CD14-positive monocyte (primary cell): ENCODE data around the gene BMP7. TPM values are rescaled to one million over a fixed set of nuclear protein-coding genes. Genes with fewer than 3 reads are reported as not detected.

Source experiments
- DNase-seq, 3 donors: peaks; one replicate each; pipeline ENCODE4 v3.0.0-alpha.2; 2011 to 2022
- H2AFZ ChIP-seq: 2 replicates; pipeline ENCODE4 v1.6.0; 2012; ENCODE audit warnings: mild to moderate bottlenecking, low read depth, low read length, inconsistent platforms; ENCODE audit not compliant: insufficient read depth, poor library complexity, severe bottlenecking
- H3K27ac ChIP-seq, 2 donors: 1 replicate in 1 of 2; 2 replicates in 1 of 2; pipeline ENCODE4 v1.5.1; 2012 to 2013; ENCODE audit warnings: low read length in 2 of 2, control low read depth in 1 of 2, inconsistent platforms in 1 of 2, low read depth in 1 of 2, mild to moderate bottlenecking in 1 of 2
- H3K27me3 ChIP-seq, 2 donors: one replicate each; pipeline versions ENCODE4 v1.6.0 to v1.6.1; 2011 to 2013; ENCODE audit warnings: low read length in 2 of 2; ENCODE audit not compliant: control insufficient read depth in 2 of 2, insufficient read depth in 2 of 2
- H3K36me3 ChIP-seq, 2 donors: replicated peaks in 1 of 2; 1 replicate in 1 of 2; 2 replicates in 1 of 2; pipeline versions ENCODE4 v1.5.1 to v1.6.1; 2012 to 2013; ENCODE audit warnings: low read length in 2 of 2, control low read depth in 1 of 2, inconsistent platforms in 1 of 2, mild to moderate bottlenecking in 1 of 2; ENCODE audit not compliant: insufficient read depth in 2 of 2, control insufficient read depth in 1 of 2
- H3K4me1 ChIP-seq, 2 donors: 1 replicate in 1 of 2; 2 replicates in 1 of 2; pipeline versions ENCODE4 v1.5.1 to v1.6.1; 2012 to 2013; ENCODE audit warnings: low read length in 2 of 2, control low read depth in 1 of 2, inconsistent platforms in 1 of 2, mild to moderate bottlenecking in 1 of 2, moderate library complexity in 1 of 2; ENCODE audit not compliant: insufficient read depth in 2 of 2, control insufficient read depth in 1 of 2
- H3K4me2 ChIP-seq: replicated peaks from 2 replicates; pipeline ENCODE3; 2012; ENCODE audit warnings: low read length, moderate library complexity, mild to moderate bottlenecking; ENCODE audit not compliant: poor library complexity, severe bottlenecking; ENCODE audit errors: extremely low read depth
- H3K4me3 ChIP-seq, 3 experiments: fragments of 200-600 bp in 1 of 3; sonication (generic) in 1 of 3; replicated peaks in 1 of 3; 1 replicate in 2 of 3; 2 replicates in 1 of 3; pipeline ENCODE4 v1.5.1; 2011 to 2013; ENCODE audit warnings: low read length in 3 of 3, mild to moderate bottlenecking in 3 of 3, control low read depth in 2 of 3, low read depth in 2 of 3, inconsistent platforms in 1 of 3, moderate library complexity in 1 of 3
- H3K79me2 ChIP-seq: 2 replicates; pipeline ENCODE4 v1.6.0; 2012; ENCODE audit warnings: mild to moderate bottlenecking, control low read depth, inconsistent platforms, low read length, moderate library complexity; ENCODE audit not compliant: insufficient read depth
- H3K9ac ChIP-seq: 2 replicates; pipeline ENCODE4 v1.6.0; 2017; ENCODE audit warnings: low read length, mild to moderate bottlenecking; ENCODE audit not compliant: insufficient read depth, poor library complexity, severe bottlenecking
- H3K9me3 ChIP-seq, 2 donors: replicated peaks in 1 of 2; 1 replicate in 1 of 2; 2 replicates in 1 of 2; pipeline versions ENCODE4 v1.5.1 to v1.6.1; 2012 to 2013; ENCODE audit warnings: low read length in 2 of 2, control low read depth in 1 of 2; ENCODE audit not compliant: control insufficient read depth in 1 of 2, insufficient read depth in 1 of 2
- H4K20me1 ChIP-seq: 2 replicates; pipeline ENCODE4 v1.6.0; 2012; ENCODE audit warnings: mild to moderate bottlenecking, low read length, control low read depth, moderate library complexity; ENCODE audit not compliant: insufficient read depth
- H3K27ac Mint-ChIP-seq, 7 donors: one replicate each; pipeline ENCODE4 v1.8.0; 2020; ENCODE audit warnings: mild to moderate bottlenecking in 7 of 7, mixed read lengths in 7 of 7, moderate library complexity in 6 of 7, inconsistent platforms in 2 of 7
- H3K27me3 Mint-ChIP-seq, 3 donors: one replicate each; pipeline ENCODE4 v1.8.0; 2021 to 2022; ENCODE audit warnings: low read depth in 3 of 3, mild to moderate bottlenecking in 3 of 3, mixed read lengths in 3 of 3, moderate library complexity in 3 of 3, inconsistent platforms in 1 of 3
- H3K36me3 Mint-ChIP-seq, 2 donors: one replicate each; pipeline ENCODE4 v1.8.0; 2020; ENCODE audit warnings: mixed read lengths in 2 of 2, inconsistent platforms in 1 of 2, mild to moderate bottlenecking in 1 of 2
- H3K4me1 Mint-ChIP-seq: one replicate; pipeline ENCODE4 v1.8.0; 2020; ENCODE audit warnings: mild to moderate bottlenecking, mixed read lengths
- H3K4me3 Mint-ChIP-seq, 2 donors: one replicate each; pipeline ENCODE4 v1.8.0; 2020; ENCODE audit warnings: mild to moderate bottlenecking in 2 of 2, mixed read lengths in 2 of 2, moderate library complexity in 1 of 2
- H3K9me3 Mint-ChIP-seq, 7 donors: one replicate each; pipeline ENCODE4 v1.8.0; 2020 to 2022; ENCODE audit warnings: mixed read lengths in 7 of 7, mild to moderate bottlenecking in 6 of 7, moderate library complexity in 6 of 7, inconsistent platforms in 2 of 7
- WGBS: methylation state at CpG from one replicate; pipeline ENCODE4 v1.1.5; 2013; ENCODE audit warnings: missing lambda C conversion rate; ENCODE audit not compliant: insufficient coverage; 5-methylcytosine and 5-hydroxymethylcytosine counted together
- intact Hi-C, 2 donors: fragments of 100-400 bp; cut with micrococcal nuclease; formaldehyde crosslinking; loops; one replicate each; pipeline versions ENCODE4 v1.15.0 to v1.15.1; 2023
- polyA plus RNA-seq, 3 donors: library from polyadenylated mRNA; depleted of rRNA in 1 of 3; unstranded in 2 of 3; stranded (reverse) in 1 of 3; fragments of 300-500 nt in 2 of 3; fragments of >200 nt in 1 of 3; fragmentation: Illumina TruSeq in 2 of 3; gene quantifications; 1 replicate in 2 of 3; 2 replicates in 1 of 3; pipeline ENCODE4 v1.2.3, GENCODE V29; 2012 to 2021
- TF ChIP-seq, protein P1 (sequence below): fragments of 200-600 bp; IDR thresholded peaks from one replicate; pipeline ENCODE4 v1.8.0; 2022; ENCODE audit warnings: antibody characterized with exemption, mild to moderate bottlenecking

Gene BMP7
- polyA plus RNA-seq, 3 donors: not detected

DNA sequence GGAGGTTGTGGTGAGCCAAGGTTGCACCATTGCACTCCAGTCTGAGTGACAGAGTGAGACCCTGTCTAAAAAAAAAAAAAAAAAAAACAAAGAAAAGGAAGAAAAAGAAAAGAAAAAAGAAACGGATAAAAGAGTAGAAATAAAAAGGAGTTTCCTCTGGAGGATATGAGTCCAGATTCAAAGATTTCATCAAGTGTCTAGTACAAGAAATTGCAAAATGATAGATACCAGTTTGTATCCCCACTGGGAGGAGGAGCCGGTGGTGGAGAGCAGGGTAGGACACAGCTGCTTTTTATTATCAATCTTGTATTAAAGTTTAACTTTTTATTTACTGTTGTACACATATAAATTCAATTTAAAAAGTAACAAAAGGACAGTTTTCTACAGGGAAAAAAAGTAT, 113.9 kb downstream of the BMP7 start:
- no peak overlapping the region for H3K27ac Mint-ChIP-seq
- Histone ChIP-seq H3K4me1 (no peaks in the 10 kb centered on the region), H3K36me3 (no peaks in the 10 kb centered on the region), H3K79me2 (no peaks in the 10 kb centered on the region), H2AFZ (no peak overlapping the region), H3K4me2 (no peak overlapping the region), H3K27me3 (no peaks in the 10 kb centered on the region), H3K9ac (no peak overlapping the region), H3K9me3 (no peaks in the 10 kb centered on the region), H3K27ac (no peak overlapping the region), H3K4me3 (no peak overlapping the region), H4K20me1 (no peaks in the 10 kb centered on the region)
- no peaks in the 10 kb centered on the region for H3K36me3 Mint-ChIP-seq
- H3K9me3 Mint-ChIP-seq: peaks cover 0 to 7% (median 1%) of the 10 kb centered on the region in 7 donors
- TF ChIP-seq, protein P1, sequence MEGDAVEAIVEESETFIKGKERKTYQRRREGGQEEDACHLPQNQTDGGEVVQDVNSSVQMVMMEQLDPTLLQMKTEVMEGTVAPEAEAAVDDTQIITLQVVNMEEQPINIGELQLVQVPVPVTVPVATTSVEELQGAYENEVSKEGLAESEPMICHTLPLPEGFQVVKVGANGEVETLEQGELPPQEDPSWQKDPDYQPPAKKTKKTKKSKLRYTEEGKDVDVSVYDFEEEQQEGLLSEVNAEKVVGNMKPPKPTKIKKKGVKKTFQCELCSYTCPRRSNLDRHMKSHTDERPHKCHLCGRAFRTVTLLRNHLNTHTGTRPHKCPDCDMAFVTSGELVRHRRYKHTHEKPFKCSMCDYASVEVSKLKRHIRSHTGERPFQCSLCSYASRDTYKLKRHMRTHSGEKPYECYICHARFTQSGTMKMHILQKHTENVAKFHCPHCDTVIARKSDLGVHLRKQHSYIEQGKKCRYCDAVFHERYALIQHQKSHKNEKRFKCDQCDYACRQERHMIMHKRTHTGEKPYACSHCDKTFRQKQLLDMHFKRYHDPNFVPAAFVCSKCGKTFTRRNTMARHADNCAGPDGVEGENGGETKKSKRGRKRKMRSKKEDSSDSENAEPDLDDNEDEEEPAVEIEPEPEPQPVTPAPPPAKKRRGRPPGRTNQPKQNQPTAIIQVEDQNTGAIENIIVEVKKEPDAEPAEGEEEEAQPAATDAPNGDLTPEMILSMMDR: no peak
- intact Hi-C loops: no loop called here
- no CpG with 5 or more reads among the region's 2 CpGs for WGBS
- no peaks in the 10 kb centered on the region for H3K4me1 Mint-ChIP-seq
- H3K4me3 Mint-ChIP-seq: no peak overlapping the region
- no peak for DNase-seq
- peaks cover 1 to 19% (median 9%) of the 10 kb centered on the region in 3 donors for H3K27me3 Mint-ChIP-seq

DNA sequence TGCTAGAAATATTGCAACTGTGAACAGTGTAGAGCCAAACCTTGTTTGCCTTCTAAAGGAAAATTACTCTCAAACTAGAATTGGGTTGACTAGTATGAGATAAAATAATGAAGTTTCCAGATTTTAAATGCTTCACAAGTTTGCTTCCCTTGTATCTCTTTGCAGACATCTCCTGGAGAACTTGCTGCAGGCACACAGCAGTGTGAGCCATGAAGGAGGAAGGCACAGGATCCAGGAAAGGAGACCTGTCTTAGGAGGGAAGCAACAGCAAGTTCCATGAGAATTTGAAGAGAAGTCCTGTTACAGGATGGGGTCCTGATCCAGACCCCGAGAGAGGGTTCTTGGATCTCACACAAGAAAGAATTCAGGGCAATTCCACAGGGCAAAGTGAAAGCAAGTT, 115.9 kb downstream of the BMP7 start:
- H3K27me3 ChIP-seq: no peaks in the 10 kb centered on the region
- Mint-ChIP-seq H3K27me3 (peaks cover 3 to 19% (median 9%) of the 10 kb centered on the region in 3 donors), H3K36me3 (no peaks in the 10 kb centered on the region), H3K4me1 (no peaks in the 10 kb centered on the region), H3K9me3 (peaks cover 0 to 8% (median 1%) of the 10 kb centered on the region in 7 donors), H3K27ac (no peak overlapping the region), H3K4me3 (no peak overlapping the region)
- H3K9me3 ChIP-seq: no peaks in the 10 kb centered on the region
- H3K9ac ChIP-seq: no peak overlapping the region
- TF ChIP-seq, protein P1: no peak
- no peaks in the 10 kb centered on the region for H4K20me1 ChIP-seq
- H3K36me3 ChIP-seq: no peaks in the 10 kb centered on the region
- intact Hi-C loops: no loop called here
- no peak overlapping the region for H2AFZ ChIP-seq
- WGBS: no CpG with 5 or more reads among the region's 1 CpG
- H3K4me3 ChIP-seq: no peak overlapping the region
- no peak overlapping the region for H3K4me2 ChIP-seq
- no peak overlapping the region for H3K27ac ChIP-seq
- no peaks in the 10 kb centered on the region for H3K79me2 ChIP-seq
- no peak for DNase-seq
- H3K4me1 ChIP-seq: no peaks in the 10 kb centered on the region
